ENCODE results near the gene ATG16L1.

Gene ATG16L1

GRCh38 chr2:233251306-233252116 lies at the start of gene ATG16L1:
ATG16L1 (plus strand) TSS chr2:233251673; CDS start chr2:233251828, 155 bp downstream.
- peak; percentile 93 for DNase-seq (ENCODE audit: low read depth)

- no peak for DNase-seq (ENCODE audit: low read depth)
Observed at GRCh38 chr2:233202531-233202944, 48.9 kb upstream of the ATG16L1 start.

DNA sequence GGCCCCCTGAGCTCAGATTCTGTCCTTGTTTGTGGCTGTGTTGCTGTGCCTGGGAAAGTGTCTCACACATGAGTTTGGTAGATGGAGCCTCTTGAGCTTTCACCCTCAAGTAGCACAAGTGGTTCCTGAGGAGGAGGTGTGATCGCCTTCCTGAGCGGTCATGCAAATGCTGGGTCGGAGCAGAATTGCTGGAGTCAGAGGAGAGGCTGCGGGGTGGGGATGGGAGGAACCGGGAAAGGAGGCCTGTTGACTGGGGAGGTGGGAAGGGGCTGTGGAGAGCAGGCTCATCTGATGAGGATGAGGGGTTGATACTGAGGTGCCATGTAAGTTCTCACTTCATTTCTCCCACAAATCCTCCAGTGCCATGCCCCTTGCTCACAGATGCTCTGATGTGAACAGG lies 48.4 kb upstream of the ATG16L1 start:
- no peak for DNase-seq (ENCODE audit: low read depth)

DNA sequence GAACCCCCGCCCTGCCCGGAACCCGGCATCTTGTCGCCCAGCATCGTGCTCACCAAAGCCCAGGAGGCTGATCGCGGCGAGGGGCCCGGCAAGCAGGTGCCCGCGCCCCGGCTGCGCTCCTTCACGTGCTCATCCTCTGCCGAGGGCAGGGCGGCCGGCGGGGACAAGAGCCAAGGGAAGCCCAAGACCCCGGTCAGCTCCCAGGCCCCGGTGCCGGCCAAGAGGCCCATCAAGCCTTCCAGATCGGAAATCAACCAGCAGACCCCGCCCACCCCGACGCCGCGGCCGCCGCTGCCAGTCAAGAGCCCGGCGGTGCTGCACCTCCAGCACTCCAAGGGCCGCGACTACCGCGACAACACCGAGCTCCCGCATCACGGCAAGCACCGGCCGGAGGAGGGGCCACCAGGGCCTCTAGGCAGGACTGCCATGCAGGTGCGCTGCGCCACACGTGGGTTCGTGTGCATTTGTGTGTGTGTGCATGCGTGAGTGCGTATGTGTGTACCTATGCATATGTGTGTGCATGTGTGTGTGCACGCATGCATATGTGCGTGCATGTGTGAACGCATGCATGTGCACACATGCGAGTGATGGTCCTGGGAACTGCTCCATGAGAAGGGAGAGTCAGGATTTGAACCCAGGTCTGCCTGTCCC lies 47.1 kb upstream of the ATG16L1 start:
- no peak for DNase-seq (ENCODE audit: low read depth)

DNA sequence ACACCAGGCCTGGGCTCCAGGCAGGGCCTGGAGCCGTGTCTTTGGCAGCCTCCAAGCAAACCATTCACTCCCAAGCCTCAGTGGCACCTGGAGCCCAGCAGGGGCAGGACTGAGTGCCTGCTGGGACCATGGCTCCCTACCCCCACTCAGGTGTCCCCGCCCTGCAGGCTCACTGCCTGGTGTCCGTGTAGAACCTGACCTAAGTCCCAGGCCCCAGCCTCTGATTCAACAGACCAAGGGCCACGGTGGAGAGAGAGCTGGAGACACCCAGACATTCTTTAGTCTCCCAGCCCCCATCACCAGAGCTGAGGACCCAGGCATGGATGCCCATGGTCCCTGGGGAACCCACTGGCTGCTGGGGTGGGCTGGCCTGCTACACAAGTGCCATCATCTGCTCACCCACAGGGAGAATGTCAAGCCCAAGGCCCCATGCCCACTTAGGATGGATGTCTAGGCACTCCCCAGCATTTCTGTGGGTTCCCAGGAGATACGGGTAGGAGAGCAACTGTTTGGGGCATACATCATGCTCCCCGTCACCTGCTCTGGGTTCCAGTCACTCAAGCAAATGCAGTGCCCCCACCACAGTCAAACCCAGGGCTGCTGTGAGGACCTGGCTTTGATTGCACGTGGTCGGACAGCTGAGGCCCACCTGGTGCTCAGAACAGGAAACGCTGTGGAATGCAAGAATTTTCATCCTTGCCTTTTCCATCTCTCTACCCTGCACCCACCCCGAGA lies 42.9 kb upstream of the ATG16L1 start:
- no peak for DNase-seq (ENCODE audit: low read depth)

DNA sequence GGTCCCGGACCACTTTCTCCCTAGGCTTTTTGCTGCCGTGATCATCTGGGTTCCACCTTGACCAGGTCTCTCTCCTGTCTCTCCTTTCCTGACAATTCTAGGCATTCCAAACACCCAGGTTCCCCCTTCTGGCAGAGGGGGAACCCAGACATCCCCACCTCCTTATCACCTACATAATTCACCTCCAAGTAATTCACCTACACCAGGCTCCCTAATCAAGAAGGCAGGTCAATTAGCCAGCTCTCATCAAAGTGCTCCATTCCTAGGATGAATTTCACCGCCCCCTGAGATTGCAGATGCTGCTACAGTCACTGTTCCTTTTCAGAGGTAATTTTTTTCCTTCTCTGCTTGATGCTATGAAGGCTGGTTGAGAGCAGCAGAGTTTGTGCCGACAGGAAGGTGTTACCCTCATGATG lies 42.3 kb upstream of the ATG16L1 start:
- DNase-seq (ENCODE audit: low read depth): no peak

- no peak for DNase-seq (ENCODE audit: low read depth)
Observed at GRCh38 chr2:233209533-233210171, 41.8 kb upstream of the ATG16L1 start.

GRCh38 chr2:233210281-233210680 lies 41.2 kb upstream of the ATG16L1 start:
- DNase-seq (ENCODE audit: low read depth): no peak

- DNase-seq (ENCODE audit: low read depth): no peak
Observed at GRCh38 chr2:233210843-233211547, 40.5 kb upstream of the ATG16L1 start.

- DNase-seq (ENCODE audit: low read depth): no peak
Observed at GRCh38 chr2:233211548-233211895, 40.0 kb upstream of the ATG16L1 start.

- no peak for DNase-seq (ENCODE audit: low read depth)
Observed at GRCh38 chr2:233213011-233213410, 38.5 kb upstream of the ATG16L1 start.

- no peak for DNase-seq (ENCODE audit: low read depth)
Observed at GRCh38 chr2:233213975-233214374, 37.5 kb upstream of the ATG16L1 start.

GRCh38 chr2:233217892-233218377 lies 33.5 kb upstream of the ATG16L1 start:
- no peak for DNase-seq (ENCODE audit: low read depth)

- DNase-seq (ENCODE audit: low read depth): no peak
Observed at GRCh38 chr2:233218836-233219235, 32.6 kb upstream of the ATG16L1 start.

DNA sequence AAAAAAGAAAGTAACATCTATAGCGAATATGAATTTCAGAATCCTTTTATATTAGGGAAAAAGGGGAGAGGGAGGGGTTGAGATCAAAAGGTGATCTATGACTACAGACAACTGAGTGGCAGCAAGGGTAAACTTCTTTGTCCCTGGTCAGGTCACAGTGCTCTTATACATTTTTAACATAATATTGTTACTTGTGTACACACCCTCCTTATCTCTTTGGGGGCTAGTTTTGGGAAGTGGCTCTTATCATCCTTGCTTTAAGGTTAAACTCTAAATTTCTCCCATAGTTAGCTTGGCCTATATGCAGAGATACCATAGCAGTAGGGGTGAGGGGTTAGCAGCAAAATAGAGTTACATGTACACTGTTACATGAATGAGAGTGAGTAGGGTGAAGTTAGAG lies 31.6 kb upstream of the ATG16L1 start:
- DNase-seq (ENCODE audit: low read depth): no peak

- DNase-seq (ENCODE audit: low read depth): no peak
Observed at GRCh38 chr2:233221378-233222063, 30.0 kb upstream of the ATG16L1 start.

- no peak for DNase-seq (ENCODE audit: low read depth)
Observed at GRCh38 chr2:233223059-233223894, 28.2 kb upstream of the ATG16L1 start.

GRCh38 chr2:233225230-233226068 lies 26.0 kb upstream of the ATG16L1 start:
- DNase-seq (ENCODE audit: low read depth): no peak

GRCh38 chr2:233226511-233227031 lies 24.9 kb upstream of the ATG16L1 start:
- DNase-seq (ENCODE audit: low read depth): no peak
